Type B pancreatic cell (in vitro differentiated cells): Measurements from ENCODE around the gene AGTR1. TPM values are rescaled to one million over a fixed set of nuclear protein-coding genes. Genes with fewer than 3 reads are reported as not detected.

ENCODE experiments used
- DNase-seq: peaks from one replicate; pipeline ENCODE4 v3.0.0; 2021; ENCODE audit warnings: mixed read lengths; ENCODE audit not compliant: unreplicated experiment; ENCODE audit errors: extremely low spot score
- H3K27ac Mint-ChIP-seq: 2 replicates; pipeline ENCODE4 v1.8.0; 2021; ENCODE audit warnings: mild to moderate bottlenecking, mixed read lengths
- H3K27me3 Mint-ChIP-seq: 2 replicates; pipeline ENCODE4 v1.8.0; 2021; ENCODE audit warnings: mixed read lengths
- H3K36me3 Mint-ChIP-seq: 2 replicates; pipeline ENCODE4 v1.8.0; 2021; ENCODE audit warnings: mixed read lengths
- H3K4me1 Mint-ChIP-seq: one replicate; pipeline ENCODE4 v1.8.0; 2021; ENCODE audit warnings: mixed read lengths; ENCODE audit not compliant: unreplicated experiment
- H3K4me3 Mint-ChIP-seq: 2 replicates; pipeline ENCODE4 v1.8.0; 2021; ENCODE audit warnings: mild to moderate bottlenecking, mixed read lengths
- H3K9me3 Mint-ChIP-seq: 2 replicates; pipeline ENCODE4 v1.8.0; 2021; ENCODE audit warnings: mixed read lengths
- total RNA-seq: library from RNA; stranded (reverse); gene quantifications from 2 replicates; pipeline ENCODE4 v1.2.1, GENCODE V29; 2021; ENCODE audit warnings: low replicate concordance
- TF ChIP-seq, protein P1 (sequence below): fragments of 200-600 bp; sonication (generic); conservative IDR thresholded peaks from 2 replicates; pipeline ENCODE4 v1.5.0; 2021; ENCODE audit warnings: antibody characterized with exemption, mild to moderate bottlenecking

AGTR1 gene
- total RNA-seq, 1 donor from 2014 or later = 2.4 TPM

GRCh38 chr3:148705314-148705713 is 7.6 kb downstream of the AGTR1 start:
- H3K9me3 Mint-ChIP-seq = no peaks in the 10 kb centered on the region
- DNase-seq = no peak
- H3K27ac Mint-ChIP-seq = no peak overlapping the region
- TF ChIP-seq, protein P1, sequence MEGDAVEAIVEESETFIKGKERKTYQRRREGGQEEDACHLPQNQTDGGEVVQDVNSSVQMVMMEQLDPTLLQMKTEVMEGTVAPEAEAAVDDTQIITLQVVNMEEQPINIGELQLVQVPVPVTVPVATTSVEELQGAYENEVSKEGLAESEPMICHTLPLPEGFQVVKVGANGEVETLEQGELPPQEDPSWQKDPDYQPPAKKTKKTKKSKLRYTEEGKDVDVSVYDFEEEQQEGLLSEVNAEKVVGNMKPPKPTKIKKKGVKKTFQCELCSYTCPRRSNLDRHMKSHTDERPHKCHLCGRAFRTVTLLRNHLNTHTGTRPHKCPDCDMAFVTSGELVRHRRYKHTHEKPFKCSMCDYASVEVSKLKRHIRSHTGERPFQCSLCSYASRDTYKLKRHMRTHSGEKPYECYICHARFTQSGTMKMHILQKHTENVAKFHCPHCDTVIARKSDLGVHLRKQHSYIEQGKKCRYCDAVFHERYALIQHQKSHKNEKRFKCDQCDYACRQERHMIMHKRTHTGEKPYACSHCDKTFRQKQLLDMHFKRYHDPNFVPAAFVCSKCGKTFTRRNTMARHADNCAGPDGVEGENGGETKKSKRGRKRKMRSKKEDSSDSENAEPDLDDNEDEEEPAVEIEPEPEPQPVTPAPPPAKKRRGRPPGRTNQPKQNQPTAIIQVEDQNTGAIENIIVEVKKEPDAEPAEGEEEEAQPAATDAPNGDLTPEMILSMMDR = no peak
- H3K36me3 Mint-ChIP-seq = no peaks in the 10 kb centered on the region
- H3K4me1 Mint-ChIP-seq = peaks cover 9% of the 10 kb centered on the region
- no peak overlapping the region for H3K4me3 Mint-ChIP-seq
- peaks cover 9% of the 10 kb centered on the region for H3K27me3 Mint-ChIP-seq

DNA sequence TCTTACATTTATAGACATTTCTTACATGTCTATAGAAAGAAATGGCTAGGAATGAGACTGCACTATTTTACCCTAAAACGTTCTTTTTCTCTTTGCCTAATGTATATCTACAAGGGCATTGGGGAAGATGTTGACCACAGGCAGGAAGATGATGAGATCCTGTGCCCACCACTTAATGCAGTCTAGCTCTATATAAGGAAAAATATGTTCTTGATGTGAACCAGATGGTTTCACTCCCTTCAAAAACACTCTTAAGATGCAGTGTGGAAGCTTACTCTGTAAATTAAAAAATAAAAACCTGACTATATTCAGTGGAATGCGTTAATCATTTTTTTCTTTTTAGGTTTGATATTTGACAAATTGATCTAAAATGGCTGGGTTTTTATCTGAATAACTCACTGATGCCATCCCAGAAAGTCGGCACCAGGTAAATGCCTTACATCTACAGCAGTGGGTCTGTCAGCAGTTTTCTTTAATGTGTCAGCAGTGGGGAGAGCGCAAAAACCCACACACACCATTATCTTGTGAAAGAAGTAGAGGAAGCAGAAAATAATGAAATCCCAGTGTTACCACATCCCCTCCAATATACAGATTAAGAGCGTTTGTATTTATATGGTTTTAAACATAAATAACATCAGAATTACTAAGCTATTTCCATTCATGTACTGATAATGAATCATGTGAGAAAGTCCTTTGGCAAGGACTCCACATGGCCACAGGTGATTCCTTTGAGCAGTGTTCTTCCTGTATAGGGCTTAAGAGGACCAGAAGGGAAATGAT is 10.1 kb downstream of the AGTR1 start:
- Mint-ChIP-seq H3K27ac (no peak overlapping the region), H3K4me1 (peaks cover 9% of the 10 kb centered on the region), H3K4me3 (no peak overlapping the region), H3K36me3 (no peaks in the 10 kb centered on the region), H3K9me3 (no peaks in the 10 kb centered on the region), H3K27me3 (peaks cover 2% of the 10 kb centered on the region)
- TF ChIP-seq, protein P1 = no peak
- DNase-seq = no peak

DNA sequence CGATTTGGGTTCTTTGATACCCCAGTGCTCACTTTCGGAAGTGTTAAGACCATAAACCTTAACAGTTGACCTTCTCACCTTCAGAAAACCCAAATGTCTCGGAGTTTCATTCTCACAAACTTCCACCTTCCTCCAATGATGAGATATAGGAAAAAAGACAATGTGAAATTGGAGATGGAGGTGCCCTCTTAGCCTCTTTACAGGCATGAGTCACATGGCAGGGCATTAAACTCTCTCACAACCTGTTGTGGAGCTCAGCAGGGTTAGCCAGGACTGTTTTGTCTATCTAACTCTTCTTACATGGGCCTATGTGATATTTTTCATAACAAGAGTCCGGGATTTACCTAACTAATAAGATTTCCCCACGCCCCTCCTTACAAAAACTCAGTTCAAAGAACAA is 10.7 kb downstream of the AGTR1 start:
- no peaks in the 10 kb centered on the region for H3K36me3 Mint-ChIP-seq

DNA sequence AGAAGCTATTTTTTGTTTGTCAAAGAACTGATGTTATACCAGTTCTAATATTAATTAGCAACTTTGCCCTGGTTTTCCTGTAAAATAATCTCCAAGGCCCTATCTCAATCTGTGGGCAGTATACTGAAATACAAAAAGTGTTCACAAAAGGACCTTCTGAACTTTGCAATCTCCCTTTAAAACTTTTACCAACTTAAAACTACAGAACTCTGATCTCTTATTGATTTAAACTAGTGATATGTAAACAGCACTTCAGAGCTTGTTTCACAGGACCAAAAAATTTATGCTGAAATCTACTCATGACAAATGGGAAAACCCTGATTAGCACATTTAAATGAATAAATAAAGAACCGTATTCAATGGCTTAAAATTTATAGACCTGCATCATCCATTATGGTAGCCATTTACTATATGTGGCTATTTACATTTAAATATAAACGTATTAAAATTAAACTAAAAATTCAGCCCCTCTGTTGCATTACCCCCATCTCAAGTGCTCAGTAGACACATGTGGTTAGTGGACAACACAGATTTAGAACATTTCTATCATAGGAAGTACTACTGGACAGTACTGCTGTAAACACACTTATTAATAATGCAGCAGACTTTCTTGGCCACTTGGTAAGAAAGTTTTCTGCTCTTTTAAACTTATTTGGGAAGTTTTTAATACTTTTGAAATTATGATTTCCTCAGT is 12.0 kb downstream of the AGTR1 start:
- no peaks in the 10 kb centered on the region for H3K27me3 Mint-ChIP-seq
- no peak overlapping the region for H3K4me3 Mint-ChIP-seq
- H3K36me3 Mint-ChIP-seq = no peaks in the 10 kb centered on the region
- TF ChIP-seq, protein P1 = no peak
- DNase-seq = no peak
- no peaks in the 10 kb centered on the region for H3K9me3 Mint-ChIP-seq
- H3K27ac Mint-ChIP-seq = no peak overlapping the region
- peaks cover 9% of the 10 kb centered on the region for H3K4me1 Mint-ChIP-seq

More for the DNA sequence above, 10.7 kb downstream of the AGTR1 start:
- TF ChIP-seq, protein P1 = no peak
- no peak for DNase-seq
- Mint-ChIP-seq H3K9me3 (no peaks in the 10 kb centered on the region), H3K4me1 (peaks cover 9% of the 10 kb centered on the region), H3K27me3 (no peaks in the 10 kb centered on the region), H3K27ac (no peak overlapping the region), H3K4me3 (no peak overlapping the region)

DNA sequence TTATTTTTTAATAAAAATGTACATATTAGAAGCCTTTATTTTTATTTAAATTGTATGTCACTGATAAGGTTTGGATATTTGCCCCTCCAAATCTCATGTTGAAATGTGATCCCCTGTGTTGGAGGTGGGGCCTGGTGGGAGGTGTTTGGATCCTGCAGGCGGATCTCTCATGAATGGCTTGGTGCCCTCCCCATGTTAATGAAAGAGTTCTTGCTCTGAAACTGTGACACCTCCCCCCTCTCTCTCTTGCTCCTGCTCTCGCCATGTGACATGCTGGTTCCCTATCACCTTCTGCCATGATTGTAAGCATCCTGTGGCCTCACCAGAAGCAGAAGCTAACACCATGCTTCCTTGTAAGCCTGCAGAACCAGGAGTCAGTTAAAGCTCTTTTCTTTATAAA is 13.0 kb downstream of the AGTR1 start:
- no peaks in the 10 kb centered on the region for H3K9me3 Mint-ChIP-seq
- peaks cover 9% of the 10 kb centered on the region for H3K4me1 Mint-ChIP-seq
- TF ChIP-seq, protein P1 = no peak
- no peaks in the 10 kb centered on the region for H3K36me3 Mint-ChIP-seq
- no peaks in the 10 kb centered on the region for H3K27me3 Mint-ChIP-seq
- no peak for DNase-seq
- H3K27ac Mint-ChIP-seq = no peak overlapping the region
- H3K4me3 Mint-ChIP-seq = no peak overlapping the region
